CD4-positive, alpha-beta T cell (primary cell): ENCODE data around the gene ARSI. TPM values are rescaled to one million over a fixed set of nuclear protein-coding genes. Genes with fewer than 3 reads are reported as not detected.

Source experiments
- ATAC-seq: fragments of 200-7000 bp; cut with Tn5 transposase; one replicate; pipeline ENCODE4 v1.10.0; 2022; ENCODE audit warnings: mild to moderate bottlenecking; ENCODE audit not compliant: poor library complexity
- CTCF ChIA-PET: fragments of 350-600 bp; sonication (Branson Sonifier 250); formaldehyde crosslinking; loops from one replicate; lab custom pipeline; 2021; ENCODE audit warnings: antibody characterized with exemption, inconsistent platforms; lab: Charles Lee
- POLR2A ChIA-PET: fragments of 350-600 bp; sonication (Branson Sonifier 250); formaldehyde crosslinking; loops from one replicate; lab custom pipeline; 2021; ENCODE audit warnings: antibody characterized with exemption, inconsistent platforms; lab: Charles Lee
- DNase-seq, 14 experiments: peaks; one replicate each; pipeline ENCODE4 v3.0.0-alpha.2; 2013 to 2020; ENCODE audit warnings: mixed read lengths in 2 of 14
- H3K27ac ChIP-seq, 2 donors: one replicate each; pipeline versions ENCODE4 v1.5.1 to v1.7.0; 2013; ENCODE audit warnings: low read length in 2 of 2, low read depth in 1 of 2, mild to moderate bottlenecking in 1 of 2
- H3K27me3 ChIP-seq, 2 experiments: 1 replicate in 1 of 2; 2 replicates in 1 of 2; pipeline versions ENCODE4 v1.6.1 to v1.7.0; 2013; ENCODE audit warnings: low read length in 2 of 2, control low read depth in 1 of 2, mild to moderate bottlenecking in 1 of 2, moderate library complexity in 1 of 2; ENCODE audit not compliant: insufficient read depth in 2 of 2, control insufficient read depth in 1 of 2
- H3K36me3 ChIP-seq: one replicate; pipeline ENCODE4 v1.6.1; 2013; ENCODE audit warnings: low read length, control low read depth; ENCODE audit not compliant: insufficient read depth
- H3K4me1 ChIP-seq: one replicate; pipeline ENCODE4 v1.6.1; 2013; ENCODE audit warnings: low read length, control low read depth; ENCODE audit not compliant: insufficient read depth
- H3K4me3 ChIP-seq: one replicate; pipeline ENCODE4 v1.5.1; 2013; ENCODE audit warnings: mild to moderate bottlenecking, low read length, moderate library complexity
- H3K9me3 ChIP-seq, 2 experiments: 1 replicate in 1 of 2; 2 replicates in 1 of 2; pipeline versions ENCODE4 v1.6.1 to v1.7.0; 2013; ENCODE audit warnings: low read length in 2 of 2, mild to moderate bottlenecking in 2 of 2, control low read depth in 1 of 2, moderate library complexity in 1 of 2; ENCODE audit not compliant: control insufficient read depth in 1 of 2, insufficient read depth in 1 of 2
- H3K27ac Mint-ChIP-seq: one replicate; pipeline ENCODE4 v1.8.0; 2020; ENCODE audit warnings: mixed read lengths
- H3K27me3 Mint-ChIP-seq: one replicate; pipeline ENCODE4 v1.8.0; 2021; ENCODE audit warnings: mixed read lengths
- H3K36me3 Mint-ChIP-seq: one replicate; pipeline ENCODE4 v1.8.0; 2021; ENCODE audit warnings: low read depth, mixed read lengths
- H3K4me1 Mint-ChIP-seq: one replicate; pipeline ENCODE4 v1.8.0; 2021; ENCODE audit warnings: low read depth, mixed read lengths
- H3K4me3 Mint-ChIP-seq: one replicate; pipeline ENCODE4 v1.8.0; 2020; ENCODE audit warnings: mild to moderate bottlenecking, mixed read lengths
- H3K9me3 Mint-ChIP-seq: one replicate; pipeline ENCODE4 v1.8.0; 2020; ENCODE audit warnings: mixed read lengths
- intact Hi-C, 2 experiments: fragments of 100-400 bp; cut with DNase I in 1 of 2; cut with micrococcal nuclease in 1 of 2; formaldehyde crosslinking; loops; one replicate each; pipeline versions ENCODE4 v1.15.1 to v1.9.0; 2023 to 2025; cut with DNase I, micrococcal nuclease
- total RNA-seq, 174 experiments: library from RNA in 2 of 174; stranded (reverse) in 2 of 174; gene quantifications; one replicate each; pipeline ENCODE4 v1.2.3 and lab custom pipeline; 2021 to 2026
- TF ChIP-seq, protein P1 (sequence below): fragments of 200-600 bp; IDR thresholded peaks from one replicate; pipeline ENCODE4 v1.8.0; 2022; ENCODE audit warnings: antibody characterized with exemption, mild to moderate bottlenecking

The ARSI gene
- total RNA-seq, 2 experiments from 2014 or later, result 0.22 to 0.56 TPM

DNA sequence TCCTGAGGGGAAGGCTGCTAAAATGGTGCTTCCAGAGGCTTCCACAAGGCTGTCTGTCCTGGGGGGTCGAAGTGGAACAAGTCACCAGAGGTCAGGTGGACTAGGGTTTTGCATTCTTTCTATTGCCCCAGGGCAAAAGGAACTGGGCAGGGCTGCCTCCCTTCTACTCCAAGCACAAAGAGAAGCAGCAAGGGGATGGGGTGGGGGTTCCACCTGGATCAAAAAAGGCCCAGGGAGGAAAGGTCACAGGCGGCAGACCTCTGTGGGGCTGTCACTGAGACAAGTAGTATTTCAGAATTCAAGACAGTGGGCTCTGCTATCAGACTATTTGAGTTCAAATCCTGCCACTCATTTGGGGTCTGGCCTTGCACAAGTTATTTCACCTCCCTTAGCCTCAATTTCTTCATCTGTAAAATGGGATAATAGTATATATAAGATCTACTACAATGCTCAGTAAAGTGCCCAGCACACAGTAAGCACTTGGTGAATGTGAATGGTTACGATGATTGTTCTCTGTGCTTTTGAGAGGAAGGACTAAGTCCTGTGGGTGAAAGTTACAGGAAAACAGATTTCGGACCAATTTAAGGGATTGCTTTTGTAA, 1.9 kb upstream of the ARSI start:
- Mint-ChIP-seq H3K27ac (no peak overlapping the region), H3K9me3 (no peaks in the 10 kb centered on the region), H3K36me3 (no peaks in the 10 kb centered on the region), H3K4me1 (no peaks in the 10 kb centered on the region), H3K4me3 (no peak overlapping the region), H3K27me3 (peaks cover 34% of the 10 kb centered on the region)
- POLR2A ChIA-PET, result no interaction called here
- H3K4me1 ChIP-seq, result no peaks in the 10 kb centered on the region
- TF ChIP-seq, protein P1, sequence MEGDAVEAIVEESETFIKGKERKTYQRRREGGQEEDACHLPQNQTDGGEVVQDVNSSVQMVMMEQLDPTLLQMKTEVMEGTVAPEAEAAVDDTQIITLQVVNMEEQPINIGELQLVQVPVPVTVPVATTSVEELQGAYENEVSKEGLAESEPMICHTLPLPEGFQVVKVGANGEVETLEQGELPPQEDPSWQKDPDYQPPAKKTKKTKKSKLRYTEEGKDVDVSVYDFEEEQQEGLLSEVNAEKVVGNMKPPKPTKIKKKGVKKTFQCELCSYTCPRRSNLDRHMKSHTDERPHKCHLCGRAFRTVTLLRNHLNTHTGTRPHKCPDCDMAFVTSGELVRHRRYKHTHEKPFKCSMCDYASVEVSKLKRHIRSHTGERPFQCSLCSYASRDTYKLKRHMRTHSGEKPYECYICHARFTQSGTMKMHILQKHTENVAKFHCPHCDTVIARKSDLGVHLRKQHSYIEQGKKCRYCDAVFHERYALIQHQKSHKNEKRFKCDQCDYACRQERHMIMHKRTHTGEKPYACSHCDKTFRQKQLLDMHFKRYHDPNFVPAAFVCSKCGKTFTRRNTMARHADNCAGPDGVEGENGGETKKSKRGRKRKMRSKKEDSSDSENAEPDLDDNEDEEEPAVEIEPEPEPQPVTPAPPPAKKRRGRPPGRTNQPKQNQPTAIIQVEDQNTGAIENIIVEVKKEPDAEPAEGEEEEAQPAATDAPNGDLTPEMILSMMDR, result no peak
- intact Hi-C loops, result no loop called here
- H3K27ac ChIP-seq, result no peak overlapping the region
- H3K27me3 ChIP-seq, result peaks cover 30 to 39% of the 10 kb centered on the region in 2 experiments
- no peak overlapping the region for H3K4me3 ChIP-seq
- DNase-seq (no peak), ATAC-seq (no peak)
- peaks cover 0 to 10% of the 10 kb centered on the region in 2 experiments for H3K9me3 ChIP-seq
- no peaks in the 10 kb centered on the region for H3K36me3 ChIP-seq
- CTCF ChIA-PET, result no interaction called here

DNA sequence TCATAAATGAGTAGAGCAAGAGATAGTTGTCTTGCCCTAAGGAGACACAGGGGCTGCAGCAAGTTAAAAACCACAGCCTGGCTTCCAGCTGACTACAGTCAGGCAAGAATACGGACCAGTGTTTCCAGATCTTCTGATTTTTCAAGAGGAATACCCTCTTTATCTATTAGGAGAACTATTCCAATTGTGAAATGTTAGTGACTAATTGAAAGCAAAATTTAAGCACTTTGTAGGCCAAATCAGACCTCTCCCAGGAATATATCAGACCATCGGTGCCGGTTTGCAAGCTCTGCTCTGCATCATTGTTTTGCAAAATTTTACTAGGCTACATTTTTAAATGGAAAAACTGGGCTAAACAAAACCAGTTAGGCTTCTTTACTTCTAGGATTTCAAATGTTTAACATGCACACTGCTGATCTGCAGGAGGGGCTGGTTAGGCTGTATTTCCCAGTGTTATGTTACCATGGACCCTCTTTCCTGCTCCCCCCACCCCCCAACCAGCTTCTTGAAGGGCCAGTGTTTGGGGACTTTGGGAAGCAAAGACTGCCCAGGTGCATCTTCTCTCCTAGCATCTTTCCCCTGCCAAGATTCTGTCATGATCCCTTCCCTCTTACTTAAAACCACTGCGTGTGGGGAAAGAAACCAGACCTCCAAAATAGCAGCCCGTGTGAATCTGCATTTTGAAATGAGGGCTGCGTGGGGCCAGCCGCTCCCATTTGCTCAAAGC, 1.1 kb upstream of the ARSI start:
- no peak overlapping the region for H3K27ac Mint-ChIP-seq
- POLR2A ChIA-PET, result no interaction called here
- H3K36me3 ChIP-seq, result no peaks in the 10 kb centered on the region
- TF ChIP-seq, protein P1, result no peak
- H3K4me3 ChIP-seq, result no peak overlapping the region
- H3K9me3 Mint-ChIP-seq, result no peaks in the 10 kb centered on the region
- CTCF ChIA-PET, result no interaction called here
- no peak for DNase-seq
- H3K27me3 Mint-ChIP-seq, result peaks cover 40% of the 10 kb centered on the region
- no peaks in the 10 kb centered on the region for H3K4me1 ChIP-seq
- no peak overlapping the region for H3K27ac ChIP-seq
- H3K36me3 Mint-ChIP-seq, result no peaks in the 10 kb centered on the region
- no peaks in the 10 kb centered on the region for H3K4me1 Mint-ChIP-seq
- intact Hi-C loops, result no loop called here
- H3K27me3 ChIP-seq, result peaks cover 29 to 39% of the 10 kb centered on the region in 2 experiments
- H3K9me3 ChIP-seq, result peaks cover 0 to 10% of the 10 kb centered on the region in 2 experiments
- no peak overlapping the region for H3K4me3 Mint-ChIP-seq
- ATAC-seq, result no peak

DNA sequence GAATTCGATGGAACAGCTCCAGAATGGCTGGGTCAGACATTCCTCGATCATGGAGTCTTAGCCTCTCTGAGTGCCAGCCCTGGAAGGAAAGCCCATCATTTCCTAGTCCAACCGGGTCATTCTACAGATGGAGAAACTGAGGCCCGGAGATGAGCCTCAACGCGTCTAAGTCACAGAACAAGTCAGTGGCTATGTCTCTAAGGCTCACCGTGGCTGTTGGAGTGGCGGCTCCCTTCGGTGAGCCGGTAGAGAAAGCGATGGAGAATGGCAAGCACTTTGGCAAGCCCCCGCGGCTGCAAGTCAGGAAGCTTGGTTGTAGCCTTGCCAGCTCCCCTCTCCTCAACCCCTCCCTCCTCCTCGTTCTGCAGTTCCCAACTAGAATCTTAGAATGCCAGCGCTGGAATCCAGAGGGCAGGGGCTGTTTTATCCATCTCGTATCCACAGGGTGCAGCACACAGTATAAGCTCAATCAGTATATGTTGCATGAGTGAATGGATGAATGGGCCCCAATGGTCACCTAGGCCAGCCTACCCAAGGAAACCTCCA, 438 bp upstream of the ARSI start:
- TF ChIP-seq, protein P1, result no peak
- Histone ChIP-seq H3K4me3 (no peak overlapping the region), H3K4me1 (no peaks in the 10 kb centered on the region), H3K27ac (no peak overlapping the region), H3K27me3 (peaks cover 29 to 39% of the 10 kb centered on the region in 2 experiments), H3K36me3 (no peaks in the 10 kb centered on the region), H3K9me3 (peaks cover 0 to 10% of the 10 kb centered on the region in 2 experiments)
- H3K4me1 Mint-ChIP-seq, result no peaks in the 10 kb centered on the region
- ChIA-PET CTCF (no interaction called here), POLR2A (no interaction called here)
- H3K9me3 Mint-ChIP-seq, result no peaks in the 10 kb centered on the region
- ATAC-seq (no peak), DNase-seq (no peak)
- H3K36me3 Mint-ChIP-seq, result no peaks in the 10 kb centered on the region
- peaks cover 40% of the 10 kb centered on the region for H3K27me3 Mint-ChIP-seq
- H3K4me3 Mint-ChIP-seq, result no peak overlapping the region
- no peak overlapping the region for H3K27ac Mint-ChIP-seq
- intact Hi-C loops, result no loop called here
